ENCODE measurements around the gene CNOT9.

CNOT9 gene

GRCh38 chr2:218582076-218582475 lies 13.4 kb downstream of the CNOT9 start:
- no peak overlapping the region for H3K4me3 ChIP-seq (ENCODE audit: low read depth, low read length)
- no peaks in the 10 kb centered on the region for H3K27me3 ChIP-seq (replicated peaks)
- peak; percentile 63 for DNase-seq
- in situ Hi-C loops (cut with HindIII; ENCODE audit: low pct_ligation_motif_present, low sequenced_read_pairs) = no loop called here
- H3K36me3 ChIP-seq (replicated peaks) = peaks cover 14% of the 10 kb centered on the region
- H3K27ac ChIP-seq = peak overlapping the region; percentile 36
- no peak for TF ChIP-seq CTCF (IDR thresholded peaks at IDR 0.05; ENCODE audit: low read depth, low read length, missing control alignments)

GRCh38 chr2:218583983-218584850 lies 15.6 kb downstream of the CNOT9 start:
- H3K27ac ChIP-seq = no peak overlapping the region
- no peaks in the 10 kb centered on the region for H3K27me3 ChIP-seq (replicated peaks)
- H3K4me3 ChIP-seq (ENCODE audit: low read depth, low read length) = no peak overlapping the region
- H3K36me3 ChIP-seq (replicated peaks) = peaks cover 22% of the 10 kb centered on the region
- TF ChIP-seq CTCF (IDR thresholded peaks at IDR 0.05; ENCODE audit: low read depth, low read length, missing control alignments) = peak; percentile 8
- in situ Hi-C loops (cut with HindIII; ENCODE audit: low pct_ligation_motif_present, low sequenced_read_pairs) = no loop called here
- no peak for DNase-seq

- Histone ChIP-seq H3K4me3 (ENCODE audit: low read depth, low read length) (no peak overlapping the region), H3K27ac (no peak overlapping the region), H3K36me3 (replicated peaks) (peaks cover 34% of the 10 kb centered on the region), H3K27me3 (replicated peaks) (no peaks in the 10 kb centered on the region)
- no peak for TF ChIP-seq CTCF (IDR thresholded peaks at IDR 0.05; ENCODE audit: low read depth, low read length, missing control alignments)
- in situ Hi-C loops (cut with HindIII; ENCODE audit: low pct_ligation_motif_present, low sequenced_read_pairs) = no loop called here
- DNase-seq = no peak
These were observed 16.9 kb downstream of the CNOT9 start for GRCh38 chr2:218585541-218585940.

- peak; percentile 31 for DNase-seq
- H3K27ac ChIP-seq = no peak overlapping the region
- TF ChIP-seq CTCF (IDR thresholded peaks at IDR 0.05; ENCODE audit: low read depth, low read length, missing control alignments) = no peak
- no peak overlapping the region for H3K4me3 ChIP-seq (ENCODE audit: low read depth, low read length)
- in situ Hi-C loops (cut with HindIII; ENCODE audit: low pct_ligation_motif_present, low sequenced_read_pairs) = no loop called here
- H3K27me3 ChIP-seq (replicated peaks) = no peaks in the 10 kb centered on the region
- no peaks in the 10 kb centered on the region for H3K36me3 ChIP-seq (replicated peaks)
These were observed 36.8 kb downstream of the CNOT9 start for GRCh38 chr2:218605432-218605831.

GRCh38 chr2:218607436-218608115 lies 38.9 kb downstream of the CNOT9 start, which contains the start of gene PLCD4:
TSS of gene PLCD4 (plus strand) at chr2:218607899. CDS start at chr2:218615740, 7,841 bp downstream.
- no peaks in the 10 kb centered on the region for H3K27me3 ChIP-seq (replicated peaks)
- in situ Hi-C loops (cut with HindIII; ENCODE audit: low pct_ligation_motif_present, low sequenced_read_pairs) = no loop called here
- peak within 1 kb of the TSS; percentile 24 for H3K4me3 ChIP-seq (ENCODE audit: low read depth, low read length)
- H3K27ac ChIP-seq = no peak within 1 kb of the TSS
- H3K36me3 ChIP-seq (replicated peaks) = no peaks in the 10 kb centered on the region
- peak; percentile 67 for DNase-seq
- peak; percentile 33 for TF ChIP-seq CTCF (IDR thresholded peaks at IDR 0.05; ENCODE audit: low read depth, low read length, missing control alignments)
